ENCODE measurements around the gene GTF2A1L.

GTF2A1L gene

GRCh38 chr2:48668992-48669391 lies 51.3 kb downstream of the GTF2A1L start:
- H2AFZ ChIP-seq (ENCODE audit: low read depth, low read length, severe bottlenecking) = no peak overlapping the region
- H3K27ac ChIP-seq (ENCODE audit: low read depth, low read length) = no peak overlapping the region
- no peak overlapping the region for H3K9ac ChIP-seq (ENCODE audit: low read length)
- H3K4me3 ChIP-seq (ENCODE audit: insufficient read depth, low read length, poor library complexity, severe bottlenecking) = no peak overlapping the region
- no peaks in the 10 kb centered on the region for H3K27me3 ChIP-seq (ENCODE audit: low read length)
- TF ChIP-seq CTCF (IDR thresholded peaks at IDR 0.05; ENCODE audit: insufficient read depth, low read length, poor library complexity, severe bottlenecking) (no peak), EZH2phosphoT487 (conservative IDR thresholded peaks at IDR 0.05; ENCODE audit: low read length) (no peak)
- no peaks in the 10 kb centered on the region for H3K79me2 ChIP-seq (ENCODE audit: insufficient read depth, low read length)
- no peaks in the 10 kb centered on the region for H3K9me2 ChIP-seq (replicated peaks; ENCODE audit: insufficient read depth, low read length)
- no peaks in the 10 kb centered on the region for H4K20me1 ChIP-seq (ENCODE audit: low read depth, low read length)
- no peaks in the 10 kb centered on the region for H3F3A ChIP-seq (ENCODE audit: insufficient read depth)
- no peak overlapping the region for H3K4me2 ChIP-seq (ENCODE audit: low read depth, low read length, poor library complexity, severe bottlenecking)
- no peaks in the 10 kb centered on the region for H3K36me3 ChIP-seq (ENCODE audit: low read length)
- H3K9me3 ChIP-seq (ENCODE audit: insufficient read depth, low read length) = no peaks in the 10 kb centered on the region

GRCh38 chr2:48673581-48673980 lies 55.9 kb downstream of the GTF2A1L start:
- Histone ChIP-seq H3K4me2 (ENCODE audit: low read depth, low read length, poor library complexity, severe bottlenecking) (no peak overlapping the region), H3K9me2 (replicated peaks; ENCODE audit: insufficient read depth, low read length) (no peaks in the 10 kb centered on the region), H4K20me1 (ENCODE audit: low read depth, low read length) (no peaks in the 10 kb centered on the region), H3K9ac (ENCODE audit: low read length) (no peak overlapping the region), H3K27me3 (ENCODE audit: low read length) (no peaks in the 10 kb centered on the region), H3F3A (ENCODE audit: insufficient read depth) (no peaks in the 10 kb centered on the region), H3K27ac (ENCODE audit: low read depth, low read length) (no peak overlapping the region), H3K79me2 (ENCODE audit: insufficient read depth, low read length) (no peaks in the 10 kb centered on the region), H3K4me3 (ENCODE audit: insufficient read depth, low read length, poor library complexity, severe bottlenecking) (no peak overlapping the region), H3K9me3 (ENCODE audit: insufficient read depth, low read length) (no peaks in the 10 kb centered on the region), H2AFZ (ENCODE audit: low read depth, low read length, severe bottlenecking) (no peak overlapping the region), H3K36me3 (ENCODE audit: low read length) (no peaks in the 10 kb centered on the region)
- TF ChIP-seq EZH2phosphoT487 (conservative IDR thresholded peaks at IDR 0.05; ENCODE audit: low read length) (no peak), CTCF (IDR thresholded peaks at IDR 0.05; ENCODE audit: insufficient read depth, low read length, poor library complexity, severe bottlenecking) (no peak)

- H3F3A ChIP-seq (ENCODE audit: insufficient read depth) = no peaks in the 10 kb centered on the region
- H3K9me3 ChIP-seq (ENCODE audit: insufficient read depth, low read length) = no peaks in the 10 kb centered on the region
- H3K36me3 ChIP-seq (ENCODE audit: low read length) = no peaks in the 10 kb centered on the region
- no peak overlapping the region for H3K4me3 ChIP-seq (ENCODE audit: insufficient read depth, low read length, poor library complexity, severe bottlenecking)
- TF ChIP-seq CTCF (IDR thresholded peaks at IDR 0.05; ENCODE audit: insufficient read depth, low read length, poor library complexity, severe bottlenecking) (no peak), EZH2phosphoT487 (conservative IDR thresholded peaks at IDR 0.05; ENCODE audit: low read length) (no peak)
- H3K79me2 ChIP-seq (ENCODE audit: insufficient read depth, low read length) = no peaks in the 10 kb centered on the region
- no peak overlapping the region for H3K4me2 ChIP-seq (ENCODE audit: low read depth, low read length, poor library complexity, severe bottlenecking)
- no peaks in the 10 kb centered on the region for H3K27me3 ChIP-seq (ENCODE audit: low read length)
- H2AFZ ChIP-seq (ENCODE audit: low read depth, low read length, severe bottlenecking) = no peak overlapping the region
- no peak overlapping the region for H3K9ac ChIP-seq (ENCODE audit: low read length)
- H4K20me1 ChIP-seq (ENCODE audit: low read depth, low read length) = no peaks in the 10 kb centered on the region
- H3K9me2 ChIP-seq (replicated peaks; ENCODE audit: insufficient read depth, low read length) = no peaks in the 10 kb centered on the region
- no peak overlapping the region for H3K27ac ChIP-seq (ENCODE audit: low read depth, low read length)
Observed at GRCh38 chr2:48674933-48675332, 57.3 kb downstream of the GTF2A1L start.

Data from SU-DHL-6 (cell line).